ENCODE data around the gene WDR3. TPM values are rescaled to one million over a fixed set of nuclear protein-coding genes. Genes with fewer than 3 reads are reported as not detected.
A peak's percentile ranks its signal among the peaks of the same experiment; 100 is the strongest.
"Not testable (repeated sequence)": the region's sequence is repeated elsewhere in the genome, so short reads cannot be mapped to it uniquely, and the experiment has no call there.

Gene WDR3
- total RNA-seq, 1 donor from 2014 or later = 55.5 TPM

DNA sequence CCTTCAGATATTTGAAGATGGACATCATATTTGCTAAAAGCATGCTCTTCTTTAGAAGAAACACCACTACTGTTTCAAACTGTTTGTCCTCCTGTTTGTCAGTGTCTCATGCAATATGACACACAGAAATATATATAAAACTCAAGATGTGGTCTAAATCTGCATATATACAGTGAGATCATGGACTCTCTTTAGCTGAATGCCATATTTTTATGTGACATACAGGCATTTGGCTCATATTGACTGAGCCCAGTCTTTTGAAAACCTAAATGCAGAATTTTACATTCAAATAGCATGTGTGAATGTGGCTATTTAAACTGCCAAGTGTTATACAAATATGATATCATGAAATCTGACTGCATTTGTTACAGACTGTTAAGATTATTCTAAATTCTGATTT is 18.5 kb upstream of the WDR3 start:
- Mint-ChIP-seq H3K27me3 (ENCODE audit: low read depth) (no peaks in the 10 kb centered on the region), H3K27ac (no peak overlapping the region), H3K4me3 (ENCODE audit: low read depth) (no peak overlapping the region), H3K4me1 (ENCODE audit: low read depth) (no peaks in the 10 kb centered on the region), H3K36me3 (ENCODE audit: low read depth) (peaks cover 67% of the 10 kb centered on the region), H3K9me3 (no peaks in the 10 kb centered on the region)
- intact Hi-C loops (cut with micrococcal nuclease) = no loop called here
- DNase-seq (ENCODE audit: low spot score) = no peak

DNA sequence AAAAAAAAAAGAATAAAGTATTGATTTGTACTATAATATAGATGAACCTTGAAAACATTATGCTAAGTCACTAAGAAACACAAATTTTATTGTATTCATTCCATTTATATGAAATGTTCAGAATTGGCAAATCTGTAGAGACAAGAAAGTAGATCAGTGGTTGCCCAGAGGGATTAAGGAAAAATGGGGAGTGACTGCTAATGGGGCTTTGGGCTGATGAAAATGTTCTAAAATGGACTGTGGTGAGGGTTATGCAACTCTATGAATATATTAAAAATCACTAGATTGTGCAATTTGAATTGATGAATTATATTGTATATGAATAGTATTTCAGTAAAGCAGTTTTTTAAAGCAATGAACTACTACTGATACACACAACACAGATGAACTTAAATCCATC is 10.2 kb upstream of the WDR3 start:
- Mint-ChIP-seq H3K4me1 (ENCODE audit: low read depth) (peaks cover 4% of the 10 kb centered on the region), H3K27me3 (ENCODE audit: low read depth) (no peaks in the 10 kb centered on the region)

DNA sequence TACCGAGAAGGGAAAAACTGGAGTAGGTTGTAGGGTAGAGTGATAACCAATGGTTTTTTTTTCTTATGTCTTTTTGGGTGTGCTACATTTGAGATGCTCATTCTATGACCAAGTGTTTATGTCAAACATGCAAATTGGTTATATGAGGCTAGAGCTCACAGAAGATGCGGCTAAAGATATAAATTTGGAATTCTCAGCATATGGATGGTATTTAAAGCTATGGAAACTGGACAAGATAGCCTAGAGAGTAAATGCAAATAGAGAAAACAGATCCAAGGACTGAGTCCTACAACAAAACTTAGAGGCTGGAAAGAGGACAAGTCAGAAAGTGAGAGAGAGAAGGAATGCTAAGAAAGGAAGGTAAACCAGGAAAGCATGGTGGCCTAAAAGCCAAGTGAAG is 7.5 kb upstream of the WDR3 start:
- no peak for DNase-seq (ENCODE audit: low spot score)
- H3K27me3 Mint-ChIP-seq (ENCODE audit: low read depth) = peaks cover under 1% of the 10 kb centered on the region
- H3K4me3 Mint-ChIP-seq (ENCODE audit: low read depth) = no peak overlapping the region
- intact Hi-C loops (cut with micrococcal nuclease) = no loop called here
- no peaks in the 10 kb centered on the region for H3K9me3 Mint-ChIP-seq
- H3K27ac Mint-ChIP-seq = no peak overlapping the region
- H3K36me3 Mint-ChIP-seq (ENCODE audit: low read depth) = peaks cover 18% of the 10 kb centered on the region
- peaks cover 4% of the 10 kb centered on the region for H3K4me1 Mint-ChIP-seq (ENCODE audit: low read depth)

More for the DNA sequence above, 10.2 kb upstream of the WDR3 start:
- no peaks in the 10 kb centered on the region for H3K9me3 Mint-ChIP-seq
- H3K36me3 Mint-ChIP-seq (ENCODE audit: low read depth) = peaks cover 37% of the 10 kb centered on the region
- no peak for DNase-seq (ENCODE audit: low spot score)
- H3K27ac Mint-ChIP-seq = no peak overlapping the region
- intact Hi-C loops (cut with micrococcal nuclease) = no loop called here
- no peak overlapping the region for H3K4me3 Mint-ChIP-seq (ENCODE audit: low read depth)

DNA sequence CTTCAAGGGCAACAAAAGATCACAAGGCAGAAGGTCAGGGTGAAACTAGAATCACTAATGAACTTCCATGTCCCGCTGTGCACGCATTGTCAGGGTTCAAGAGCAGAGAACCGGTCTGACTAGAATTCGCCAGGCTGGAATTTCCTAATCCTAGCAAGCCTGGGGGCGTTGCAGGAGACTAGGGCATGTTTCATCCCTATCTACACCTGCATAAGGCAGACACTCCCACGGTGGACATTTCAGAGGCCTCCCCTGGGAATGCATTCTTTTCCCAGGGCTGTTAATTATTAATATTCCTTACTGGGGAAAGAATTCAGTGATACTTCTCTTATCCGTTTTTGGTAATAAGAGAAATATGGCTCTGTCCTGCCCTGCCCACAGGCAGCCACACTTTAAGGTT is 6.8 kb upstream of the WDR3 start:
- H3K4me3 Mint-ChIP-seq (ENCODE audit: low read depth); H3K27me3 Mint-ChIP-seq (ENCODE audit: low read depth); H3K27ac Mint-ChIP-seq; H3K4me1 Mint-ChIP-seq (ENCODE audit: low read depth); H3K9me3 Mint-ChIP-seq; DNase-seq (ENCODE audit: low spot score); intact Hi-C loops (cut with micrococcal nuclease): not testable (repeated sequence)
- H3K36me3 Mint-ChIP-seq (ENCODE audit: low read depth) = peaks cover 13% of the 10 kb centered on the region

DNA sequence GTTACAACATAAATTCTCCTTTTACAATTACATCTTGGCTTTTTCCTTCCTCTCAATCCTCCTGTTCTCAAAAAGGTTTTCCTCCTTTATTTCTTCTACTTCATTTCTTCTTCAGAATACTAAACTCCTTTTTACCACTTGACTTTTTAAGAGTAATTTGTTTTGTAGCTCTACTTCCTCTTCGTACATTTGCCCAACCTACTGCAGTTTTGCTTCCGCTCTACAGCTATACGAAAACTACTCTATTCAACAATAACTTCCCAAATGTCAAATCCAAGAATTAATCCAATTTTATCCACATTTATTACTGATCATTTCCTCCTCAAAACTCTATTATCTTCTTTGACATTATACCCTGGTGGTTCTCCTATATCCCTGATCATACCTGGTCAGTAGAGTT is 3.6 kb upstream of the WDR3 start:
- intact Hi-C loops (cut with micrococcal nuclease) = loop anchor here (5.0 kb wide), 2 partner anchors 319 to 1554 kb away; partner anchors contain the start of genes ATP1A1 and TENT5C
- Mint-ChIP-seq H3K4me1 (ENCODE audit: low read depth) (peaks cover 25% of the 10 kb centered on the region), H3K27ac (no peak overlapping the region), H3K27me3 (ENCODE audit: low read depth) (peaks cover 1% of the 10 kb centered on the region), H3K36me3 (ENCODE audit: low read depth) (peaks cover 10% of the 10 kb centered on the region), H3K9me3 (no peaks in the 10 kb centered on the region), H3K4me3 (ENCODE audit: low read depth) (no peak overlapping the region)
- no peak for DNase-seq (ENCODE audit: low spot score)

DNA sequence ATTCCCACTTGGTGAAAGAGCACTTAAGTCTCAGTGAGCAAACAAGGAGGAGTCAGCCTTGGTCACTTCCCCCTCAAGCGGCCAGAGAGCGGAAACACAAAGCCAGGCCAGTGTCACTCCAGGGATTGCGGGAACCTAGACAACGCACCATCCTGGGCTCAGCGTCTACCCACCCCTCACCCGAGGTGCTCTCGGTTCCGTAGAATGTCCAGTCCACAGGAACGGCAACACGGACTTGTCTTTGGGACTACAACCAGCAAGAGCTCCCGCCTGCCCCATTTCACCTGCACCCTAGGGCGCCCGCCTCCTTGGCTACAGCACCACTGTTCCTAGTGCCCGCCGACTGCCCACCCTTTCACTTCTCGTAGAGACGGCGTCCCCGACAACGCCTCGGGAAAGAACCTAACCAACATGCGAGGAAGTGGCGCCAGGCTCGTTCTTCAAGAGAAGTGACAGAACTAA is 627 bp upstream of the WDR3 start:
- intact Hi-C loops (cut with micrococcal nuclease) = loop anchor here (1.0 to 5.0 kb wide), 3 partner anchors 322 to 1557 kb away; partner anchors contain the start of genes ATP1A1, MAN1A2 and TENT5C
- Mint-ChIP-seq H3K9me3 (no peaks in the 10 kb centered on the region), H3K27ac (peak overlapping the region; percentile 80), H3K27me3 (ENCODE audit: low read depth) (peaks cover 1% of the 10 kb centered on the region), H3K4me1 (ENCODE audit: low read depth) (peaks cover 43% of the 10 kb centered on the region), H3K4me3 (ENCODE audit: low read depth) (peak overlapping the region; percentile 93), H3K36me3 (ENCODE audit: low read depth) (peaks cover 28% of the 10 kb centered on the region)
- no peak for DNase-seq (ENCODE audit: low spot score)

DNA sequence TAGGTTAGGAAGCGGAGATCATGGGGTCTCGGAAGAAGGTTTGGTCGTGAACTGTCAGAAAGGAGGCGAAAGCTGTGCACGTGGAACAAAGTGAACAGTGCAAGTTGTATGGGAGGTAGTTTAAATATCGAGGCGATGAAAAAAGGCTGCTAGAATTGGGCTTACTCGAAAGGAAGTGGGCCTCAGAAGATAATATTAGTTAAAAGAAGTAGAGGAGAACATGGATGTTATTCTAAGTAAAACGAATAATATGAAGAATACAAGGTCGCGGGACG is 571 bp downstream of the WDR3 start:
- Mint-ChIP-seq H3K4me3 (ENCODE audit: low read depth) (peak overlapping the region; percentile 93), H3K9me3 (no peaks in the 10 kb centered on the region)
- no peak for DNase-seq (ENCODE audit: low spot score)

DNA sequence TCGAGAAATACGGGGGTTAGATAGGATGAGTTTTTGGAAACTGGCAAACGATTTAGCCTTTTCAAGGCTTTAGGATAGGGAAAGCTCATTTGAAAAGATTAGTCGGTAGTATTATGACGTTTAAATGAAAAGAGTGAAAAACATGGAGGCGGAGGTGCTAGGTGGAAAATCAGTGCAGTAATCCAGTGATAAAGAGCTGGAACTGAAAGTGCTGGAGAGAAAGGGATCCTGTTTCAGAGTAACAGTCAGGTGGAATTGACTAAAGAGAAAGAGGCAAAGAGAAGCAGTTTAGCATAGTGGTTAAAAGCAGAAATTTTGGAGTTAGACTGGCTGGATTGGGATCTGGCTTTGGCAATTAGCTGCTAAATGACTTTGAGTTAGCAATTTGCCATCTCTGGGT is 945 bp downstream of the WDR3 start:
- H3K9me3 Mint-ChIP-seq = no peaks in the 10 kb centered on the region
- H3K4me3 Mint-ChIP-seq (ENCODE audit: low read depth) = peak overlapping the region; percentile 93
- intact Hi-C loops (cut with micrococcal nuclease) = no loop called here
- peaks cover 39% of the 10 kb centered on the region for H3K4me1 Mint-ChIP-seq (ENCODE audit: low read depth)
- peak overlapping the region; percentile 80 for H3K27ac Mint-ChIP-seq
- DNase-seq (ENCODE audit: low spot score) = no peak
- peaks cover 33% of the 10 kb centered on the region for H3K36me3 Mint-ChIP-seq (ENCODE audit: low read depth)
- H3K27me3 Mint-ChIP-seq (ENCODE audit: low read depth) = peaks cover 1% of the 10 kb centered on the region

More for the DNA sequence above, 571 bp downstream of the WDR3 start:
- Mint-ChIP-seq H3K27me3 (ENCODE audit: low read depth) (peaks cover 1% of the 10 kb centered on the region), H3K27ac (peak overlapping the region; percentile 80), H3K36me3 (ENCODE audit: low read depth) (peaks cover 33% of the 10 kb centered on the region), H3K4me1 (ENCODE audit: low read depth) (peaks cover 39% of the 10 kb centered on the region)
- intact Hi-C loops (cut with micrococcal nuclease) = no loop called here

DNA sequence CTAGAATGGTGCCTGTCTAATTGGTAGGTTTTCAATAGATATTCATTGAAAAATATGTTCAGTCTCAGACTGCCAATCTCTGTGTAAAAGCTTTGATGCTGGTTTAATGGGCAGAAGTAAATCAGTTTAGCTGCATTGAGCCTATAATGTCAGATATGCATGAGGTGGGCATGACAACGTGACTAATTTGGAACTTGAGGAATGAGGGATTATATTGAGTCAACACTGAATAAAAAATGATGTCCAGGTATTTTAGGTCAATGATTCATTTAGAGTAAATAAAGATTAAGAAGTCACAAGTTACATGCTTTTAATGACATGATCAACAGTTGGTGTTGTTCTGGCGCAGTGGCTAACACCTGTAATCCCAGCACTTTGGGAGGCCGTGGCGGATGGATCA is 3.0 kb downstream of the WDR3 start:
- Mint-ChIP-seq H3K9me3 (no peaks in the 10 kb centered on the region), H3K4me3 (ENCODE audit: low read depth) (no peak overlapping the region), H3K27me3 (ENCODE audit: low read depth) (no peaks in the 10 kb centered on the region), H3K4me1 (ENCODE audit: low read depth) (peaks cover 37% of the 10 kb centered on the region), H3K27ac (no peak overlapping the region), H3K36me3 (ENCODE audit: low read depth) (peaks cover 39% of the 10 kb centered on the region)
- DNase-seq (ENCODE audit: low spot score) = no peak
- intact Hi-C loops (cut with micrococcal nuclease) = no loop called here

DNA sequence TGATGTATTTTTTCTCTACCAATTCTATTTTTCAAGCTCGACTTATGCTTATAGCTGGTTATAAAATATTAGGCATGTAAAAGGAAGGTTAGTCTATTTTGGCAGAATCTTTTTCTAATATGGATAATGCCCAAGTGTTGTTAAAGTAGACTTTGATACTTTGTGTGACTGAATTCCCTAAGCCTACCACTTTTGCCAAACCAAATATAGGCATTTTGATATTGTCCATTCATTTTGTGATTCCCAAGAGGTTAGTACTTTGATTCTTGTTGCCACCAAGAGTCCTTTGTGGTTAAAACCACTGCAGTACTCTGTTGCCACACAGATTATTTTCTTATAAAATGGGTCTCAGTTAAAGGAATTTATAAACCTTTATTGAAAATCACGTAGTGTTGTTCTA is 4.2 kb downstream of the WDR3 start:
- H3K27me3 Mint-ChIP-seq (ENCODE audit: low read depth) = no peaks in the 10 kb centered on the region
- H3K4me1 Mint-ChIP-seq (ENCODE audit: low read depth) = peaks cover 29% of the 10 kb centered on the region
- no peak for DNase-seq (ENCODE audit: low spot score)
- intact Hi-C loops (cut with micrococcal nuclease) = no loop called here
- no peaks in the 10 kb centered on the region for H3K9me3 Mint-ChIP-seq
- peaks cover 51% of the 10 kb centered on the region for H3K36me3 Mint-ChIP-seq (ENCODE audit: low read depth)
- H3K27ac Mint-ChIP-seq = no peak overlapping the region
- no peak overlapping the region for H3K4me3 Mint-ChIP-seq (ENCODE audit: low read depth)

DNA sequence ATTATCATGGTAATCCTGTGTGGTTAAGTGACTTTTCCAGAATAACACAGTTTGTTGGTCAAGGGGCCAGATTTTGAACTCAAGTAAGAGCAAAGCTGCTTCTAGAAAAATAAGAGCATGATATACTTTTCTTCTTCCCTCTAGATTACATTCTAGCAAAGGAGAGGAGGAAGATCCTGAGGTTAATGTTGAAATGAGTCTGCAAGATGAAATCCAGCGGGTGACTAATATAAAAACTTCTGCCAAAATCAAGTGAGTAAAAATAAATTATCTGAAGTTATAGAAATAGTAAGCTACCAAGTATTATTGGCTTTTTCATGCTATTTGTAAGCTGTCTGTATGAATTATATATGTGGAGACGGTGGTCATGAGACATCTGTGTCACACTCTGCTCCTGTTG is 12.8 kb downstream of the WDR3 start:
- Mint-ChIP-seq H3K36me3 (ENCODE audit: low read depth) (peaks cover 77% of the 10 kb centered on the region), H3K27me3 (ENCODE audit: low read depth) (no peaks in the 10 kb centered on the region), H3K27ac (no peak overlapping the region), H3K4me3 (ENCODE audit: low read depth) (no peak overlapping the region), H3K9me3 (no peaks in the 10 kb centered on the region), H3K4me1 (ENCODE audit: low read depth) (no peaks in the 10 kb centered on the region)
- DNase-seq (ENCODE audit: low spot score) = no peak
- intact Hi-C loops (cut with micrococcal nuclease) = no loop called here

DNA sequence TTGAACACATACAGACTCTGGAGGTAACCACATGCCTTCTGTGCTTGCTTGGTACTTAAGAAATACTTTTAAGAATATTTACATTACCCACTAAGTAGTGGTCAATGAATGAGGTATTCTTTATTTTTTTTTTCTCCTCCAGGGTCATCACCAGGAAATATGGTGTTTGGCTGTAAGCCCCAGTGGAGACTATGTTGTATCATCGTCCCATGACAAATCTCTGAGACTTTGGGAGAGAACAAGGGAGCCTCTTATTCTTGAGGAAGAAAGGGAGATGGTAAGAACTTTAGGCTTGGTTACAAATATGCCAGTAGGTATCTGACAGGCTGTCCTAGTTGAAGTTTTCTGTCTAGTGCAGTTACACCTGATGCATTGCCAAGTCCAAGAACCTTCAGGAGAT is 22.8 kb downstream of the WDR3 start:
- Mint-ChIP-seq H3K9me3 (no peaks in the 10 kb centered on the region), H3K36me3 (ENCODE audit: low read depth) (peaks cover 81% of the 10 kb centered on the region), H3K4me3 (ENCODE audit: low read depth) (no peak overlapping the region), H3K4me1 (ENCODE audit: low read depth) (no peaks in the 10 kb centered on the region), H3K27me3 (ENCODE audit: low read depth) (no peaks in the 10 kb centered on the region), H3K27ac (no peak overlapping the region)
- intact Hi-C loops (cut with micrococcal nuclease) = no loop called here
- DNase-seq (ENCODE audit: low spot score) = no peak

DNA sequence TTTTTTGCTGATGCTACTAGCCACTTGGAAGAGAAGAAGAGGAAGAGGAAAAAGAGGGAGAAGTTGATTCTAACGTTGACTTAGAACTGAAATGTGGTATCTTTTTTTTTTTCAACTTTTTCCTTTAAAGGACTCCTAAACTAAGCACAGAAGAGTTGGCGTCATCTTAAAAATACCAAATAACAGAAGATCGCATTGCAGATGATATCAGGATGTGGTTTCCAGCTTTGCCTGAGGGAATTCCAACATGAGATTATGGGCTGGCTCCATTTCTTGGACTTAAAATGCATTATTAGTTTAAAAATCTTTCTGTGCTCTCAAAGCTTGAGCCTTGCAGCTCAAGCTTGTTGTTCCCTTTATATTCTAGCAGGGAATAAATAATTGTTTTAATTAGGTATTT is 29.8 kb downstream of the WDR3 start:
- Mint-ChIP-seq H3K4me1 (ENCODE audit: low read depth) (peaks cover 5% of the 10 kb centered on the region), H3K36me3 (ENCODE audit: low read depth) (peaks cover 53% of the 10 kb centered on the region), H3K27me3 (ENCODE audit: low read depth) (no peaks in the 10 kb centered on the region), H3K4me3 (ENCODE audit: low read depth) (no peak overlapping the region), H3K9me3 (no peaks in the 10 kb centered on the region), H3K27ac (no peak overlapping the region)
- no peak for DNase-seq (ENCODE audit: low spot score)
- intact Hi-C loops (cut with micrococcal nuclease) = no loop called here
